Kidney (tissue), 14 donors: Measurements from ENCODE around the gene TIAL1. TPM values are rescaled to one million over a fixed set of nuclear protein-coding genes. Genes with fewer than 3 reads are reported as not detected.
A peak's percentile ranks its signal among the peaks of the same experiment; 100 is the strongest.

Experiments used
- DNase-seq, 5 donors: peaks; one replicate each; pipeline ENCODE4 v3.0.0-alpha.2; 2013 to 2020
- FAIRE-seq: peaks from 2 replicates; lab custom pipeline; 2012; peaks lifted over from hg19 to GRCh38; lab: Jason Lieb, UNC
- H3K27ac ChIP-seq, 2 donors: one replicate each; pipeline ENCODE4 v1.7.0; 2013; ENCODE audit warnings: low read depth in 2 of 2, low read length in 2 of 2, inconsistent platforms in 1 of 2
- H3K27me3 ChIP-seq: one replicate; pipeline ENCODE4 v1.7.1; 2013; ENCODE audit warnings: low read length, inconsistent platforms; ENCODE audit not compliant: control insufficient read depth, insufficient read depth
- H3K36me3 ChIP-seq, 3 donors: one replicate each; pipeline versions ENCODE4 v1.7.0 to v1.7.1; 2013; ENCODE audit warnings: low read length in 3 of 3, control low read depth in 1 of 3, inconsistent platforms in 1 of 3; ENCODE audit not compliant: insufficient read depth in 3 of 3, control insufficient read depth in 2 of 3
- H3K4me1 ChIP-seq, 3 donors: one replicate each; pipeline versions ENCODE4 v1.7.0 to v1.7.1; 2013; ENCODE audit warnings: low read length in 3 of 3, inconsistent platforms in 1 of 3, low read depth in 1 of 3; ENCODE audit not compliant: control insufficient read depth in 2 of 3, insufficient read depth in 2 of 3
- H3K4me3 ChIP-seq, 3 donors: one replicate each; pipeline versions ENCODE4 v1.7.0 to v1.8.1; 2013; ENCODE audit warnings: low read length in 3 of 3, control low read depth in 1 of 3, inconsistent platforms in 1 of 3
- H3K9ac ChIP-seq, 3 donors: one replicate each; pipeline versions ENCODE4 v1.7.0 to v1.7.1; 2013; ENCODE audit warnings: low read length in 3 of 3, control low read depth in 1 of 3, inconsistent platforms in 1 of 3
- H3K9me3 ChIP-seq, 3 donors: one replicate each; pipeline versions ENCODE4 v1.7.0 to v1.7.1; 2013; ENCODE audit warnings: low read length in 3 of 3, control low read depth in 1 of 3, inconsistent platforms in 1 of 3; ENCODE audit not compliant: control insufficient read depth in 2 of 3, insufficient read depth in 1 of 3
- CTCF ChIP-seq: IDR thresholded peaks from 3 replicates; pipeline ENCODE4 v1.5.1; 2012; ENCODE audit warnings: mild to moderate bottlenecking, moderate library complexity, borderline replicate concordance; ENCODE audit not compliant: insufficient read depth; ENCODE audit errors: extremely low read depth
- intact Hi-C: fragments of 100-400 bp; cut with DNase I; formaldehyde crosslinking; loops from one replicate; pipeline ENCODE4 v1.11.1; 2022
- polyA plus RNA-seq: library from polyadenylated mRNA; stranded (reverse); fragments of 350-450 nt; fragmentation: Illumina TruSeq; extraction: RNeasy Lipid Tissue Mini Kit (QIAGEN cat#74804); gene quantifications from one replicate; pipeline ENCODE4 v1.2.3, GENCODE V29; 2014; ENCODE audit warnings: low read depth, low replicate concordance; ENCODE audit not compliant: insufficient read depth
- total RNA-seq: library from RNA; stranded (reverse); fragmentation: NEBNext Ultra II Directional; extraction: Animal tissue kit (Norgen Biotek cat#: 25700); gene quantifications from one replicate; pipeline ENCODE4 v1.2.1, GENCODE V29; 2021
- donor health status: control.
- donor health status: control.
- donor health status: control.
- donor health status: control.
- donor health status: control.
- donor health status: DM: yes; HTN: yes; CAD: no.
- donor health status: Normal renal cell carcinoma (clear cell type).

Gene TIAL1
- total and polyA plus RNA-seq, 2 donors from 2014 or later, result 46.7 to 88.8 TPM

- Histone ChIP-seq H3K4me1 (peaks cover 0 to 5% (median 0%) of the 10 kb centered on the region in 3 donors), H3K9me3 (no peaks in the 10 kb centered on the region), H3K27me3 (no peaks in the 10 kb centered on the region), H3K36me3 (no peaks in the 10 kb centered on the region), H3K4me3 (no peak overlapping the region), H3K27ac (no peak overlapping the region), H3K9ac (no peak overlapping the region)
- no peak for TF ChIP-seq CTCF
- FAIRE-seq (no peak), DNase-seq (no peak)
- intact Hi-C loops, result no loop called here
These were observed 14.7 kb upstream of the TIAL1 start for GRCh38 chr10:119611433-119611832.

GRCh38 chr10:119609516-119609915 is 12.8 kb upstream of the TIAL1 start:
- no peak overlapping the region for H3K27ac ChIP-seq
- no peak for FAIRE-seq
- no peaks in the 10 kb centered on the region for H3K36me3 ChIP-seq
- intact Hi-C loops, result no loop called here
- no peaks in the 10 kb centered on the region for H3K27me3 ChIP-seq
- TF ChIP-seq CTCF, result no peak
- H3K9me3 ChIP-seq, result no peaks in the 10 kb centered on the region
- H3K9ac ChIP-seq, result no peak overlapping the region
- peaks cover 0 to 5% (median 0%) of the 10 kb centered on the region in 3 donors for H3K4me1 ChIP-seq
- no peak for DNase-seq
- H3K4me3 ChIP-seq, result no peak overlapping the region

- Histone ChIP-seq H3K4me1 (peaks cover 0 to 5% (median 0%) of the 10 kb centered on the region in 3 donors), H3K27ac (no peak overlapping the region), H3K9me3 (no peaks in the 10 kb centered on the region), H3K9ac (peak overlapping the region in 1 of 3 donors; percentile 58), H3K36me3 (no peaks in the 10 kb centered on the region), H3K27me3 (no peaks in the 10 kb centered on the region), H3K4me3 (peak overlapping the region in 2 of 3 donors; percentile 21 to 29)
- FAIRE-seq, result no peak
- peak; percentile 64 for TF ChIP-seq CTCF
- peak in 2 of 5 donors; percentile 39 to 58 for DNase-seq
- intact Hi-C loops, result no loop called here
These were observed 11.8 kb upstream of the TIAL1 start for GRCh38 chr10:119608316-119609155.
